RPMI7951 (cell line): ENCODE measurements around the gene ATG13. TPM values are rescaled to one million over a fixed set of nuclear protein-coding genes. Genes with fewer than 3 reads are reported as not detected.

Experiments used
- DNase-seq: peaks from one replicate; pipeline ENCODE4 v3.0.0-alpha.2; 2012; ENCODE audit warnings: low read depth
- total RNA-seq: library from RNA; depleted of rRNA; stranded (reverse); fragments of >200 nt; shearing (Covaris generic); gene quantifications from 2 replicates; pipeline ENCODE4 v1.2.3, GENCODE V29; 2014

ATG13 gene
- total RNA-seq, 1 experiment from 2014 or later = 43.3 TPM

- no peak for DNase-seq
Observed at GRCh38 chr11:46675949-46676348, 58.6 kb downstream of the ATG13 start.

DNA sequence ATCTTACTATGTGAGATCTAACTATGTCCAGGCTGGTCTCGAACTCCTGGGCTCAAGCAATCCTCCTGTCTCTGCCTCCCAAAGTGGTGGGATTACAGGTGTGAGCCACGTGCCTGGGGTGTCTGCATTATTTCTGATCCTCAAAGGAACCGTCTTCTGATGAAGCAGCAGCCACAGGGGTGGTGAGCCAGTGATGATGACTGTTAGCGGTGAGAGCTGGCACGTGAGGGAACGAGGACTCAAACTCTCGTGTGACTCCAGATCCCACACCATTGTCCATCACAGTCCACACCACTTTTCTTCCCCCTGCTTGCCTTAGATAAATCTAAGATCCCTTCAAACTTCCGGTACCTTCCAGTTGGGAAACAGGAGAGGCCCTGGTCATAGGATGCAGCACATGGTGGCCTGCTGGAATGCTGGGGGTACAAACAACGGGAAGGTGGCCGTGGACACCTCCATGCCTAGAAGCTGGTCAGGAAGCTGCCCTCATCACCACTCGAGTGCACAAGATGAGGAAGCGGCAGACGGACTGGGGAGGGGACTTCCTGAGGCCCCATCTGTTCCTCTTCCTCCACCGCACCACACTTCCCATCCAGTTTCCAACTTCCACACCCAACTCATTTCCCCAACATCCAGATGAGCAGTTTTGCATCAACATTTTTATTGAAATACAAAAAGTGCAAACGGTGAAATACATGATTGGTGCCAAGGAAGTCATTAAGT, 59.2 kb downstream of the ATG13 start:
- no peak for DNase-seq

DNA sequence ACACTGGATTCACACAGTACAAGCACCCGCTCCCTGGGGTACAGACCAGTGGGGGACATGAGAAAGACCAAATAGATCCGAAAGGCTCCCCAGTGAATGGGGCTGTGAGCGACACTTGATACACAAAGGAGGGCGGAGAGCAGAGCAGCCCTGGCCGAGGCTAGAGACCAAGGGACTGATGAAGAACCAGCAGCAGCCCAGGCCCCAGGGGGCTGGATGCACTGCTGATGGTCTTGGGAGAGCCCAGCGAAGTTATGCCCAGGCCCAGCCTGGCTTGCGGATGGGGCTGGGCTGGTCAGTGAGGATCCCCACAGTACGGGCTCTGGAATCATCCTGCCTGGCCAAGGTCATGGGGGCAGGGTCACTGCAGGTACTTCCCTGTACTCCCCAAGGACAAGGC, 59.8 kb downstream of the ATG13 start:
- DNase-seq = no peak

DNA sequence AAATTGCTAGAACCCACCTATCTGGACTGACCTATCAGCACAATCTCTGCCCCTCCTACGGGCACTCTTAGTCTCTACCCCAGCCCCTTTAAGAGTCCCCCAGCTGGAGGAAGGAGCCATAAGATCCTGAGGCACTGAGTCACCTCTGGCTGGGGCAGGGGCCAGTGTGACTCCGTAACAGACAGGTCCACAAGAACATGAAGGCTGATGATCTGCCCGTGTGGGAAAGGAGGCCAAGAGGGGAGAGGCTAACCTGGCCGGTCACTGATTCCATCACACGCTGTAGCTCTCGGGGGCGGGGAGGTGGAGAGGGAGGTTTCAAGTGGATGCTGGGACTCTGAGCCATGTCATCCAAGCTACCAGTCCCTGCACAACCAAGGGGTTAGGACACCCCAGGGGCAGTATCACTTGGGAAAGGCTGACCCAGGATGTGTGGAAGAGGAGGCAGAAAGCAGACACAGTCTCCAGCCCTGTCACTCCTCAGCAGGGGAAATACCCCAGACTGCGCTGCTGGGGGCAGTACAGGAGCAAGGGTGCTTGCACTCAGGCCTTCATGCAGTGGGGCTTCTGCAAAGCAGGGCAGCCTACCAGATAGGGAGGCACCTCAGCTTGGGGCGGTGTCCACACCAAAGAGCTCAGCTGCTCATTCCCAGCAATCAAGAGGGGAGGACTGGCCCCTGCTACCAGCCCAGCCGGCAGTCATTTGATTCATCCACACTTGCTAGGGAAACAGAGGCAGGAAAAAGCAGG, 60.8 kb downstream of the ATG13 start:
- no peak for DNase-seq

DNA sequence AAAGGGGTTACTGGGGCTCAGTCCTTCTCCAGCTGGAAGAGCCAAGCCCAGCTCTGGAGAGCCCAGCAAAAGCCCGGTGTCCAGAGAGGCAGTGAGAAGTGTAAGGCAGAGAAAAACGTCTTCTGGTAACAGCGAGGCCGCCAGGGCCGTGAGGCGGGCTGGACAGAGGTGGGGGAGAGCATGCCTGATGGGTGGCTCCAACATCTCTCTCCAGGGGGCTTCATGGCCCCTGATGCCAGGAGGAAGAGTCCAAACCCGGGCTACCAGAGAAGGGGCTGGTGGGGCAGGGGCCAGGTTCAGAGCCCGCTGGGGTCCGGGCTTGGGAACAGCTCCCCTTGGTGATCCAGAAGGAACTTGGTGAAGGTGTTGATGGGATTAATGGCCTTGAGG, 61.4 kb downstream of the ATG13 start:
- DNase-seq = no peak

GRCh38 chr11:46679241-46680163, 62.1 kb downstream of the ATG13 start:
- DNase-seq = no peak

- no peak for DNase-seq
Observed at GRCh38 chr11:46680164-46680760, 62.9 kb downstream of the ATG13 start.

DNA sequence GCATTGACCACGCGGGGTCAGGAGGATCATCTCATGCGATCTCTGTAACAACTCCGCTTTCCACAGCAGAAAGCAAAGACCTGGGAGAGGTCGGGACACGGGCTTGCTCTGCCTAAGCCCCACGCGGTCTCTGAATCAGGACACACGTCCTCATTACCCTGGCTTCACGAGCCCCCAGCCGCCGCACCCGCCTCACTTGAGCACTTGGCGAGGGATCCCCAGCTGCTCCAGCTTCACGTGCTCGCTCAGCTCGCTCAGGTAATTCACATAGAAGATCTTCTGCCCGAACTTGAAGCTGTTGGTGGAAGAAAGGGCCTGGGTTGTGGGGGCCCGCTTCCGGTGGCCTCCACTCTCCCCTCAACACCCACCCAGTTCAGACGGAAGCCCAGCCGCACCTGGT, 63.5 kb downstream of the ATG13 start:
- no peak for DNase-seq

DNA sequence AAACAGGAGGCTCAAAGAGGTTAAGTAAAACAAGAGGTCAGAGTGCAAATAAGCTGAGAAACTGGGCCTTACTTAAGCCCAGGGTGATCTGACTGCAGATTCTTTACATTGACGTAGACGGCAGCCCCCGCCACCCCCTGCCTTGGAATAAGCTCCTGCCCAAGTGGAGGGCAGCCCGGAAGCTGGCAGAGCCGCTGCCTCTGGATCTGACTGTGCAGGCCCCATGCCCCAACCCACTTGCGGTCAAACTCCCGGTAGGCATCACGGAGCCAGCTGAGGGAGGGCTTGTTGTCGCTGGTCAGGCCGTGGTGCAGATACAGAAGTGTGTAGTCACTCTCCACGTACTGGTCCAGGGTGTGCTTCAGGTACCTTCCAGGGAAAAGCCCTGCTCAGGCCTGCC, 64.5 kb downstream of the ATG13 start:
- DNase-seq = no peak

GRCh38 chr11:46682773-46683752, 65.7 kb downstream of the ATG13 start:
- DNase-seq = peak; percentile 17

DNA sequence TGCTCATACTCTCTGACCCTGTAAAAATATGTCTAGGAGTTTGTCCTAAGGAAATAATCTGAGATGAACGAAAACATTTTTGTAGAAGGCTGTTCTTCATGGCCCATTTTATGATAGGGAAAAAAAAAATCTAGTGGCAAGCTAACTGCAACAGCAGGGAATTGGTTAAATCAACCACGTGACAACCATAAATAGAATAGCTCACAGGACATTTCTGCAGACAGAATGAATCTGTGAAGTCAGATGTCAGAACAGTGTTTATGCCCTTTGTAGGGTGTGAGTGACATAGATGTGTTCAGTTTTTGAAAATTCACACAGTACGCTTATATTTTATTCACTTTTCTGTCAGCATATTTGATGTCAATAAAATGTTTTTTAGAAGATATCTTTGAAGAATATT, 67.0 kb downstream of the ATG13 start:
- no peak for DNase-seq

- DNase-seq = peak; percentile 71
Observed at GRCh38 chr11:46686886-46687795, 69.8 kb downstream of the ATG13 start.

GRCh38 chr11:46690702-46691101, 73.3 kb downstream of the ATG13 start:
- DNase-seq = no peak

DNA sequence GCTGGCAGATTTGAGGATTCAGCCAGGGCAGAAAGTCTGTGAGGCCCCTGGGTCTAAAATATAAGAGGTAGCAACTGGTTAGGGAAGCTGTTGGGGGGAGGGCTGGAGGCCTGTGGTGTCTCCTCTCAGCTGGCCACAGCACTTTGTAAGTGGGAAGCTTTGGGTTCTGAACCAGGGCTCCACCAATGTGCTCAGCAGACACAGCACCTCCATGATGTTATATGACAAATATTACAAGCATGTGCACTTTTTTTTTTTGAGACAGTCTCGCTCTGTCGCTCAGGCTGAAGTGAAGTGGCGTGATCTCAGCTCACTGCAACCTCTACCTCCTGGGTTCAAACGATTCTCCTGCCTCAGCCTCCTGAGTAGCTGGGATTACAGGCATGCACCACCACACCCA, 75.1 kb downstream of the ATG13 start:
- DNase-seq = no peak

- no peak for DNase-seq
Observed at GRCh38 chr11:46693597-46694012, 76.3 kb downstream of the ATG13 start.

- no peak for DNase-seq
Observed at GRCh38 chr11:46694072-46694471, 76.7 kb downstream of the ATG13 start.

GRCh38 chr11:46694607-46695006, 77.3 kb downstream of the ATG13 start:
- no peak for DNase-seq

DNA sequence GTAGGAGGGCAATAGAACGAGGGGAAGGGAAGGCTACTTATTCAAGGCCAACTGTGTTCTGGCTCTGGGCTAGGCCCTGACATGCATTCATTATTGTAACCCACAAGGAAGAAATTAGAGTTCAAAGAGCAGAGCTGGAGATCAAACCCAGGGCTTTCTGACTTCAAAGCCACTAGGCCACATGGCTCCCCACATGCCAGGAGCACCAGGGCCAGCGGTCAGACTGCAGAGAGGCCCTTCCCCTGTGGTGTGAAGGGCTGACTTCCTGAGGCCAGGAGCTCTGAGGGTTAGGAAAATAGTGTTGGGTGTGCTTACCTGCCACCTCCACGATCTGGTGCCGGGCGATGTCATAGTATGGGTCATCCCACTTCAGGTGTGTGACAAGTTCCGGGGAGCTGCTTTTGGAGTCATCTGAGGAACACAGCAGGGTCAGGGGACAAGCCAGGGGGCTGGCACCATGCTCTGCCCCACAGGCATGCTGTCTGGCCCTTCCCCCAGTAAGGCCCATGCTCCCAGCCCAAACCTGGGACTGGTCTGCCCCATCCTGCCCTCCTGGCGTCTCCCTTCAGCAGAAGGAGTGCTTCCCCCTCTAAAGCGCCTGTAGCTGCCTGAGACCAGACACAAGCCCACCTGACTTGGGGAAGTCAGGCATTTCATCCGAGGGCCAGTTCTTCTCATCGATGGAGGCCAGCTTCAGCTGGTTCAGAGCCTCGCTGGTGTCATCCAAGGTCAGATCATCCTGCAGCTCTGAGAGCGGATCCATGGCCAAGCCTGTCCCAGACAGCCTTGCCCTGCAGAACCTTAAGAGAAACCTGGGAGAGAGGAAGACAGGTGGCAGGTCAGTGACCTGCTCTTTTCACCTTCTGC, 78.2 kb downstream of the ATG13 start:
- DNase-seq = no peak

DNA sequence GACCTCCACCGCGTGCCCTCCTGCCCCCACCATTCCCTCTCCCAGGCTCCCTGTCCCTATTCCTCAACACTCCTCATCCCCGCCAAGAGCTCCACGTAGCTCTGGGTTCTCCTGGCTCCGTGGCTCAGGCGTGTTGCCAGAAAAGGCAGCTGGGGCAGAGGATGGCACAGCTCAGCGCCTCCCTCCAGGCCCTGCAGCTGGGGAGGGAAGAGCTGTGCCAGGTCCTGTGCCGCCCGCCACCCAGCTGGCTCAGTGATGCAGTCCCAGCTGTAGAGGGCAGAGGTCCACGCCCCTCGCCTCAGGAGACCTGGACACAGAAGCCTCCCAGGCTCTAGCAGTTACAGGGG, 78.8 kb downstream of the ATG13 start:
- DNase-seq = no peak
